Neural crest cell (in vitro differentiated cells): Measurements from ENCODE around the gene TXLNA. TPM values are rescaled to one million over a fixed set of nuclear protein-coding genes. Genes with fewer than 3 reads are reported as not detected.

Source experiments
- DNase-seq: peaks from one replicate; pipeline ENCODE4 v3.0.0; 2021; ENCODE audit warnings: low read depth, mixed read lengths, low spot score
- H3K27ac Mint-ChIP-seq: one replicate; pipeline ENCODE4 v1.8.0; 2021; ENCODE audit warnings: mild to moderate bottlenecking, mixed read lengths; ENCODE audit not compliant: unreplicated experiment
- H3K27me3 Mint-ChIP-seq: 2 replicates; pipeline ENCODE4 v1.8.0; 2021; ENCODE audit warnings: low read depth, mild to moderate bottlenecking, mixed read lengths
- H3K36me3 Mint-ChIP-seq: 2 replicates; pipeline ENCODE4 v1.8.0; 2021; ENCODE audit warnings: low read depth, mild to moderate bottlenecking, mixed read lengths
- H3K4me1 Mint-ChIP-seq: 2 replicates; pipeline ENCODE4 v1.8.0; 2021; ENCODE audit warnings: mixed read lengths
- H3K4me3 Mint-ChIP-seq: one replicate; pipeline ENCODE4 v1.8.0; 2021; ENCODE audit warnings: mild to moderate bottlenecking, mixed read lengths
- H3K9me3 Mint-ChIP-seq: 2 replicates; pipeline ENCODE4 v1.8.0; 2021; ENCODE audit warnings: mixed read lengths
- CTCF ChIP-seq: fragments of 200-600 bp; sonication (generic); conservative IDR thresholded peaks from 2 replicates; pipeline ENCODE4 v1.5.0; 2021; ENCODE audit warnings: antibody characterized with exemption, mild to moderate bottlenecking
- total RNA-seq: library from RNA; stranded (reverse); gene quantifications from 2 replicates; pipeline ENCODE4 v1.2.1, GENCODE V29; 2021

TXLNA gene
- total RNA-seq, 1 donor from 2014 or later: 70.7 TPM

GRCh38 chr1:32208469-32208868 is 29.0 kb downstream of the TXLNA start:
- Mint-ChIP-seq H3K27ac (no peak overlapping the region), H3K4me1 (peaks cover 12% of the 10 kb centered on the region), H3K9me3 (no peaks in the 10 kb centered on the region), H3K36me3 (no peaks in the 10 kb centered on the region), H3K27me3 (no peaks in the 10 kb centered on the region), H3K4me3 (peak overlapping the region; percentile 51)
- TF ChIP-seq CTCF: no peak
- DNase-seq: no peak

GRCh38 chr1:32208891-32209328 is 29.4 kb downstream of the TXLNA start, which contains the start of gene DCDC2B:
TSS of gene DCDC2B (plus strand) at chr1:32209089. CDS start at chr1:32209094, 5 bp downstream.
- Mint-ChIP-seq H3K4me1 (peaks cover 12% of the 10 kb centered on the region), H3K27me3 (no peaks in the 10 kb centered on the region), H3K36me3 (no peaks in the 10 kb centered on the region), H3K4me3 (peak within 1 kb of the TSS; percentile 51), H3K27ac (peak within 1 kb of the TSS; percentile 50), H3K9me3 (no peaks in the 10 kb centered on the region)
- no peak for DNase-seq
- TF ChIP-seq CTCF: no peak

GRCh38 chr1:32215629-32216480 is 36.4 kb downstream of the TXLNA start:
- peak; percentile 68 for DNase-seq
- Mint-ChIP-seq H3K27ac (no peak overlapping the region), H3K27me3 (no peaks in the 10 kb centered on the region), H3K4me1 (peaks cover 9% of the 10 kb centered on the region), H3K9me3 (no peaks in the 10 kb centered on the region), H3K4me3 (peak overlapping the region; percentile 41), H3K36me3 (no peaks in the 10 kb centered on the region)
- TF ChIP-seq CTCF: peak; percentile 78

GRCh38 chr1:32216566-32216965 is 37.1 kb downstream of the TXLNA start:
- H3K36me3 Mint-ChIP-seq: no peaks in the 10 kb centered on the region
- H3K27ac Mint-ChIP-seq: no peak overlapping the region
- TF ChIP-seq CTCF: no peak
- no peaks in the 10 kb centered on the region for H3K27me3 Mint-ChIP-seq
- no peaks in the 10 kb centered on the region for H3K9me3 Mint-ChIP-seq
- H3K4me1 Mint-ChIP-seq: peaks cover 16% of the 10 kb centered on the region
- H3K4me3 Mint-ChIP-seq: no peak overlapping the region
- DNase-seq: no peak

- Mint-ChIP-seq H3K27ac (no peak overlapping the region), H3K4me1 (peaks cover 34% of the 10 kb centered on the region), H3K27me3 (no peaks in the 10 kb centered on the region), H3K36me3 (no peaks in the 10 kb centered on the region), H3K9me3 (no peaks in the 10 kb centered on the region), H3K4me3 (peak overlapping the region; percentile 80)
- no peak for DNase-seq
- TF ChIP-seq CTCF: no peak
These were observed 39.5 kb downstream of the TXLNA start for GRCh38 chr1:32219022-32219421.
